ENCODE results near the gene FUT8.
A peak's percentile ranks its signal among the peaks of the same experiment; 100 is the strongest.

The FUT8 gene

GRCh38 chr14:65412032-65412846 lies at the start of gene FUT8:
Gene FUT8 (plus strand): TSS chr14:65412730. CDS start chr14:65561564, 148,834 bp downstream.
- peak; percentile 97 for DNase-seq (ENCODE audit: low read depth)
- Histone ChIP-seq H3K4me3 (ENCODE audit: low read length) (peak within 1 kb of the TSS; percentile 97), H3K9ac (ENCODE audit: low read length) (peak within 1 kb of the TSS; percentile 99), H3K27me3 (replicated peaks; ENCODE audit: control insufficient read depth, insufficient read depth, low read length) (no peaks in the 10 kb centered on the region), H3K4me1 (ENCODE audit: control insufficient read depth, insufficient read depth, low read length) (peaks cover 17% of the 10 kb centered on the region), H3K36me3 (ENCODE audit: control insufficient read depth, insufficient read depth, low read length, severe bottlenecking) (no peaks in the 10 kb centered on the region), H3K9me3 (ENCODE audit: control insufficient read depth, low read length) (no peaks in the 10 kb centered on the region)

- Histone ChIP-seq H3K4me1 (ENCODE audit: control insufficient read depth, insufficient read depth, low read length) (peaks cover 14% of the 10 kb centered on the region), H3K4me3 (ENCODE audit: low read length) (no peak overlapping the region), H3K9me3 (ENCODE audit: control insufficient read depth, low read length) (no peaks in the 10 kb centered on the region), H3K27me3 (replicated peaks; ENCODE audit: control insufficient read depth, insufficient read depth, low read length) (no peaks in the 10 kb centered on the region), H3K36me3 (ENCODE audit: control insufficient read depth, insufficient read depth, low read length, severe bottlenecking) (no peaks in the 10 kb centered on the region), H3K9ac (ENCODE audit: low read length) (no peak overlapping the region)
- DNase-seq (ENCODE audit: low read depth), result no peak
Observed at GRCh38 chr14:65366802-65367565, 45.5 kb upstream of the FUT8 start.

GRCh38 chr14:65369560-65369959 lies 43.0 kb upstream of the FUT8 start:
- H3K36me3 ChIP-seq (ENCODE audit: control insufficient read depth, insufficient read depth, low read length, severe bottlenecking), result no peaks in the 10 kb centered on the region
- no peak overlapping the region for H3K4me3 ChIP-seq (ENCODE audit: low read length)
- no peak for DNase-seq (ENCODE audit: low read depth)
- no peak overlapping the region for H3K9ac ChIP-seq (ENCODE audit: low read length)
- peaks cover 9% of the 10 kb centered on the region for H3K4me1 ChIP-seq (ENCODE audit: control insufficient read depth, insufficient read depth, low read length)
- no peaks in the 10 kb centered on the region for H3K27me3 ChIP-seq (replicated peaks; ENCODE audit: control insufficient read depth, insufficient read depth, low read length)
- H3K9me3 ChIP-seq (ENCODE audit: control insufficient read depth, low read length), result no peaks in the 10 kb centered on the region

GRCh38 chr14:65370801-65371248 lies 41.7 kb upstream of the FUT8 start:
- DNase-seq (ENCODE audit: low read depth), result no peak
- H3K4me3 ChIP-seq (ENCODE audit: low read length), result no peak overlapping the region
- H3K4me1 ChIP-seq (ENCODE audit: control insufficient read depth, insufficient read depth, low read length), result peaks cover 9% of the 10 kb centered on the region
- no peak overlapping the region for H3K9ac ChIP-seq (ENCODE audit: low read length)
- no peaks in the 10 kb centered on the region for H3K27me3 ChIP-seq (replicated peaks; ENCODE audit: control insufficient read depth, insufficient read depth, low read length)
- H3K36me3 ChIP-seq (ENCODE audit: control insufficient read depth, insufficient read depth, low read length, severe bottlenecking), result no peaks in the 10 kb centered on the region
- H3K9me3 ChIP-seq (ENCODE audit: control insufficient read depth, low read length), result no peaks in the 10 kb centered on the region

- peaks cover 4% of the 10 kb centered on the region for H3K4me1 ChIP-seq (ENCODE audit: control insufficient read depth, insufficient read depth, low read length)
- H3K36me3 ChIP-seq (ENCODE audit: control insufficient read depth, insufficient read depth, low read length, severe bottlenecking), result no peaks in the 10 kb centered on the region
- H3K27me3 ChIP-seq (replicated peaks; ENCODE audit: control insufficient read depth, insufficient read depth, low read length), result no peaks in the 10 kb centered on the region
- DNase-seq (ENCODE audit: low read depth), result no peak
- H3K4me3 ChIP-seq (ENCODE audit: low read length), result no peak overlapping the region
- H3K9ac ChIP-seq (ENCODE audit: low read length), result no peak overlapping the region
- H3K9me3 ChIP-seq (ENCODE audit: control insufficient read depth, low read length), result no peaks in the 10 kb centered on the region
Observed at GRCh38 chr14:65371784-65372183, 40.7 kb upstream of the FUT8 start.

GRCh38 chr14:65373016-65373670 lies 39.4 kb upstream of the FUT8 start:
- Histone ChIP-seq H3K36me3 (ENCODE audit: control insufficient read depth, insufficient read depth, low read length, severe bottlenecking) (no peaks in the 10 kb centered on the region), H3K9ac (ENCODE audit: low read length) (no peak overlapping the region), H3K27me3 (replicated peaks; ENCODE audit: control insufficient read depth, insufficient read depth, low read length) (no peaks in the 10 kb centered on the region), H3K9me3 (ENCODE audit: control insufficient read depth, low read length) (no peaks in the 10 kb centered on the region), H3K4me1 (ENCODE audit: control insufficient read depth, insufficient read depth, low read length) (peaks cover 16% of the 10 kb centered on the region), H3K4me3 (ENCODE audit: low read length) (no peak overlapping the region)
- no peak for DNase-seq (ENCODE audit: low read depth)

GRCh38 chr14:65373671-65374039 lies 38.9 kb upstream of the FUT8 start:
- H3K4me1 ChIP-seq (ENCODE audit: control insufficient read depth, insufficient read depth, low read length), result peaks cover 16% of the 10 kb centered on the region
- H3K9ac ChIP-seq (ENCODE audit: low read length), result no peak overlapping the region
- DNase-seq (ENCODE audit: low read depth), result no peak
- no peaks in the 10 kb centered on the region for H3K36me3 ChIP-seq (ENCODE audit: control insufficient read depth, insufficient read depth, low read length, severe bottlenecking)
- H3K4me3 ChIP-seq (ENCODE audit: low read length), result no peak overlapping the region
- H3K9me3 ChIP-seq (ENCODE audit: control insufficient read depth, low read length), result no peaks in the 10 kb centered on the region
- H3K27me3 ChIP-seq (replicated peaks; ENCODE audit: control insufficient read depth, insufficient read depth, low read length), result no peaks in the 10 kb centered on the region

- Histone ChIP-seq H3K9ac (ENCODE audit: low read length) (no peak overlapping the region), H3K4me3 (ENCODE audit: low read length) (no peak overlapping the region), H3K27me3 (replicated peaks; ENCODE audit: control insufficient read depth, insufficient read depth, low read length) (no peaks in the 10 kb centered on the region), H3K36me3 (ENCODE audit: control insufficient read depth, insufficient read depth, low read length, severe bottlenecking) (no peaks in the 10 kb centered on the region), H3K9me3 (ENCODE audit: control insufficient read depth, low read length) (no peaks in the 10 kb centered on the region), H3K4me1 (ENCODE audit: control insufficient read depth, insufficient read depth, low read length) (peaks cover 16% of the 10 kb centered on the region)
- DNase-seq (ENCODE audit: low read depth), result peak; percentile 47
Observed at GRCh38 chr14:65377576-65377975, 35.0 kb upstream of the FUT8 start.

- Histone ChIP-seq H3K4me3 (ENCODE audit: low read length) (no peak overlapping the region), H3K4me1 (ENCODE audit: control insufficient read depth, insufficient read depth, low read length) (peaks cover 6% of the 10 kb centered on the region), H3K9ac (ENCODE audit: low read length) (no peak overlapping the region), H3K9me3 (ENCODE audit: control insufficient read depth, low read length) (no peaks in the 10 kb centered on the region), H3K27me3 (replicated peaks; ENCODE audit: control insufficient read depth, insufficient read depth, low read length) (no peaks in the 10 kb centered on the region), H3K36me3 (ENCODE audit: control insufficient read depth, insufficient read depth, low read length, severe bottlenecking) (no peaks in the 10 kb centered on the region)
- no peak for DNase-seq (ENCODE audit: low read depth)
Observed at GRCh38 chr14:65382586-65382985, 29.9 kb upstream of the FUT8 start.

GRCh38 chr14:65387171-65387570 lies 25.4 kb upstream of the FUT8 start:
- Histone ChIP-seq H3K9me3 (ENCODE audit: control insufficient read depth, low read length) (no peaks in the 10 kb centered on the region), H3K27me3 (replicated peaks; ENCODE audit: control insufficient read depth, insufficient read depth, low read length) (no peaks in the 10 kb centered on the region), H3K9ac (ENCODE audit: low read length) (no peak overlapping the region), H3K36me3 (ENCODE audit: control insufficient read depth, insufficient read depth, low read length, severe bottlenecking) (no peaks in the 10 kb centered on the region), H3K4me3 (ENCODE audit: low read length) (no peak overlapping the region), H3K4me1 (ENCODE audit: control insufficient read depth, insufficient read depth, low read length) (no peaks in the 10 kb centered on the region)
- no peak for DNase-seq (ENCODE audit: low read depth)

- H3K9ac ChIP-seq (ENCODE audit: low read length), result no peak overlapping the region
- no peaks in the 10 kb centered on the region for H3K9me3 ChIP-seq (ENCODE audit: control insufficient read depth, low read length)
- H3K36me3 ChIP-seq (ENCODE audit: control insufficient read depth, insufficient read depth, low read length, severe bottlenecking), result no peaks in the 10 kb centered on the region
- H3K27me3 ChIP-seq (replicated peaks; ENCODE audit: control insufficient read depth, insufficient read depth, low read length), result no peaks in the 10 kb centered on the region
- H3K4me1 ChIP-seq (ENCODE audit: control insufficient read depth, insufficient read depth, low read length), result no peaks in the 10 kb centered on the region
- H3K4me3 ChIP-seq (ENCODE audit: low read length), result no peak overlapping the region
- no peak for DNase-seq (ENCODE audit: low read depth)
Observed at GRCh38 chr14:65387628-65388027, 24.9 kb upstream of the FUT8 start.

Measured in adipocyte (in vitro differentiated cells).